ENCODE measurements around the gene LRRC3. TPM values are rescaled to one million over a fixed set of nuclear protein-coding genes. Genes with fewer than 3 reads are reported as not detected.
"Not testable (repeated sequence)": the region's sequence is repeated elsewhere in the genome, so short reads cannot be mapped to it uniquely, and the experiment has no call there.

LRRC3 gene, protein sequence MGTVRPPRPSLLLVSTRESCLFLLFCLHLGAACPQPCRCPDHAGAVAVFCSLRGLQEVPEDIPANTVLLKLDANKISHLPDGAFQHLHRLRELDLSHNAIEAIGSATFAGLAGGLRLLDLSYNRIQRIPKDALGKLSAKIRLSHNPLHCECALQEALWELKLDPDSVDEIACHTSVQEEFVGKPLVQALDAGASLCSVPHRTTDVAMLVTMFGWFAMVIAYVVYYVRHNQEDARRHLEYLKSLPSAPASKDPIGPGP
- 0.06 and 0.17 TPM in 2 replicates for total RNA-seq (2014; rRNA removed; shearing (Covaris generic))

DNA sequence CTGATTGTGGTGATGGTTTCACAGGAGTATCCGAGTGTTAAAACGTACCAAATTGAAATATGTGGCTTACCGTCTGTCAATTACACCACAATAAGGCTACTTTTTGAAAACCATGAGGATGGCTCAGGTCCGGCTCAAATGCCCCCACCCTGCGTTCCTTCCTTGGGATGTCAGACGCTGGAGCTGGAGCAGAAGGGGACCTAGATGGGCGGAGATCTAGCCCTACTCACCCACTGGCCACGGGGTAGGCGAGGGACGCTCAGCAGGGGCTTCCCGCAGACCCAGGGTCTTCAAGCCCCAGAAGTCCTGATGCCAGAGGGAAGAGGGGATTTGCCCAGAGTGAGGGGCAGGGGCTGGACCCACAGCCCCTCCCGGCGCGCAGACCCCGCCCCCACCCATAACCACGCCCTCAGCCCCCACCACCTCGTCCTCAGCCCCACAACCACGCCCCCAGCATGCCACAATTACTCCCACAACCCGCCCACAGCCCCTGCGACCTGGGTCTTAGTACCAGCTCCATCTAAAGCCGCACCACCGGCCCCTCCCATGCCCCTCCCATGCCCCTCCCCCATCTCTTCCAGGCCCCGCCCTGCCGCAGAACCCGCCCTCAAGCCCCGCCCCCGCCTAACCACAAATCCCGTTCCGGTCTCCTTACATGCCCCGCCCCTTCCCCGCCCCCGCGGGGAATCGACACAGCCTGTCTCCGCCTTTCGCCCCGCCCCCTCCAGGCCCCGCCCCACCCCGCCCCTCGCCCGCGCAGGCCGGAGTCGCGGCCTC lies at the start of gene LRRC3:
LRRC3 (plus strand) TSS at position 764 of the 777 bp plus-strand sequence. CDS start 1,135 bp downstream, outside the sequence.
- DNase-seq (ENCODE audit: low read depth): peak; percentile 87

DNA sequence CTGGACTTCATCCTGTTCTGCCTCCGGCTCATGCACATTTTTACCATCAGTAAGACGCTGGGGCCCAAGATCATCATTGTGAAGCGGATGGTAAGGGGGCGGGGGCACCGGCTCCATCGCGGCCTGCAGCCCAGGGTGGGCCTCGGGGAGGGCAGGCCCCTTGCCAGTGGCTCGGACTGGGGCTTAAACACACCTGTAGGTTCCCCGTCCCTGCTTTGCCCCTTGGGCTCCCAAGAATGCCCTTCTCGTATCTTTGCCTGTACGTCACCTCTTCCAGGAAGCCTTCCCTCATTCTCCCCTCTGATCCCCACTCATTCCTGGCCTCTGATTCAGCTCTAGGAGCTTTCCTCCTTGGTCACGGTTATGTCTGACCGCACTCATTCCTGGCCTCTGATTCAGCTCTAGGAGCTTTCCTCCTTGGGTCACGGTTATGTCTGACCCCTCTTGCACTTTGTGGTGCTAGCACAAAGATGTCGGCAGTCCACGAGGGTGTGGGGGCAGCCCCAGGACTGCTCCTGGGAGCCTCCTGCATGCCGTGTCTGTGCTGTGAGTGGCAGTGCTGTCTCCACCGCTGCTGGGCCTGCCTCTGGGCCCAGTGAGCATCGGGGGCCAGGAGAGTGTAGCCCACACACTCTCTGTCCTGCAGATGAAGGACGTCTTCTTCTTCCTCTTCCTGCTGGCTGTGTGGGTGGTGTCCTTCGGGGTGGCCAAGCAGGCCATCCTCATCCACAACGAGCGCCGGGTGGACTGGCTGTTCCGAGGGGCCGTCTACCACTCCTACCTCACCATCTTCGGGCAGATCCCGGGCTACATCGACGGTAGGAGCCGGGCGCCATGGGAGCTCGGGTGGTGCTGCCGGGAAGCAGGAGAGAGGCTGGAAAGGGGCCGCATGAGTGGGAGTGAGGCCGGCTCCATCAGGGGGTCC lies 49.1 kb upstream of the LRRC3 start:
- DNase-seq (ENCODE audit: low read depth): peak; percentile 84

DNA sequence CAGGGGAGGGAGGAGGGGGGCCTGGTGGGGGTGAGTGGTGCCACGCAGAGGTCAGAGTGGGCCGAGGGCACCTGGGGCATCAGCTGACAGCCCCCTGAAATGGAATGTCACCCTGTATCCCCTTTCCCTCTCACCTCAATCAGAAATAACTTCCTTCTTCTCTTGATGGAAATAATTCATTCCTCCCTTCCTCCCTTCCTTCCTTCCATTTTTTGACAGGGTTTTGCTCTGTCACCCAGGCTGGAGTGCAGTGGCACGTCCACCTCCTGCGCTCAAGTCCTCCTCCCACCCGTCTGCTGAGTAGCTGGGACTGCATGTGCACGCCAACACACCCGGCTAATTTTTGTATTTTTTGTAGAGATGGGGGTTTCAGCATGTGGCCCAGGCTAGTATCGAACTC lies 48.4 kb upstream of the LRRC3 start:
- no peak for DNase-seq (ENCODE audit: low read depth)

DNA sequence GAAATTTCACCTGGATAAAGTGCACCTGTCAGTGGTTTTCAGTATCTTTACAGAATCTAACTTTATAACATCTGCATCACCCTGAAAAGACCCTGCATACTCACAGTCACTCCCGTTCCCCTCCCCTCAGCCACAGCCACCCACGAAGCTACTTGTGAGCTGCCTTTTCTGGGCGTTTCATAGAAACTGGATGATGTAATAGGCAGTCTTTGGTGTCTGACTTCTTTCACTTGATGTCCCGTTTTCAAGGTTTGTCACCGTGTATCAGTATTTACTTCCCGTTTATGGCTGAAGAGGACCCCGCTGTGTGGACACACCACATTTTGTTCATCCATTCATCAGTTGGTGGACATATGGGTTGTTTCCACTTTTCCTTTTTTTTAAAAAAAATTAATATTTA lies 47.8 kb upstream of the LRRC3 start:
- DNase-seq (ENCODE audit: low read depth): no peak

DNA sequence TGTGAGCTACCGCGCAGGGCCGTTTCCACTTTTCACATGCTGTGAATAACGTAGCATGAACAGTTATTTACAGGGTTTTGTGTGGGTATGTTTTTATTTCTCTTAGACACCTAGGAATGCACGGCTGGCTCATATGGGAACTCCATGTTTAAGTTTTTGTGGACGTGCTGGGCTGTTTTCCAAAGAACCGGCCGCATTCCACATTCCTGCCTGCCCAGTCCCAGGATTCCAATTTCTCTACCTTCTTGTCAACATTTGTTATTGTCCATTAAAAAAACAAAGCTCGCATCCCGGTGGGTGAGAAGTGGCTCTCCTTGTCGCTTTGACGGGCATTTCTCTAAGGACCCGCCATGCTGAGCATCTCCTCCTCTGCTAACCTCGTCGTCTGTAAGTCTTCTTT lies 47.1 kb upstream of the LRRC3 start:
- no peak for DNase-seq (ENCODE audit: low read depth)

DNA sequence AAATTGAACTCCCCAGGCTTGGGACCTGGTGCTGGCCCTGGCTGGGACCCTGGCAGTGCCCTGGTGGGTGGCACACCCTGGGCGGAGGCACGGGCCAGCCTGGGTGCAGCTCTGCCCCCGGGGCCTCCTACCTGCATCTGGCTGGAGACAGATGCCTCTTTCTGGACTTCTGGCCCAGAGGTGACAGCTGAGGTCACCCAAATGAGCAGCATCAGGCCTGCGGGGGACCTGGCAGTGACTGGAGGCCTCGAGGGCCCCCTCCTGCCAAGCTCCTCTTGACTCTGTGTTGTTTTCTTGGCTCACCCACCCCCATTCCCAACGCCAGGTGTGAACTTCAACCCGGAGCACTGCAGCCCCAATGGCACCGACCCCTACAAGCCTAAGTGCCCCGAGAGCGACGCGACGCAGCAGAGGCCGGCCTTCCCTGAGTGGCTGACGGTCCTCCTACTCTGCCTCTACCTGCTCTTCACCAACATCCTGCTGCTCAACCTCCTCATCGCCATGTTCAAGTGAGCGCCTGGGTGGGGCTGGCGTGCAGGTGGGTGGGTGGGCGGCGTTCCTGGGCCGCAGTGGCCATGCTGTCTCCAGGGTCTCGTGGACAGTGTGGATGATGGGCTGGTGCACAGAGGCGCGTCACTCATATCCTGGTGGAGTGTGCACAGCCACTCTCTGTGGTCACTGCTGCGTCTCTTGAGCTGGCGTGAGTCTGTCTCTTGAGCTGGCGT lies 41.6 kb upstream of the LRRC3 start:
- DNase-seq (ENCODE audit: low read depth): no peak

DNA sequence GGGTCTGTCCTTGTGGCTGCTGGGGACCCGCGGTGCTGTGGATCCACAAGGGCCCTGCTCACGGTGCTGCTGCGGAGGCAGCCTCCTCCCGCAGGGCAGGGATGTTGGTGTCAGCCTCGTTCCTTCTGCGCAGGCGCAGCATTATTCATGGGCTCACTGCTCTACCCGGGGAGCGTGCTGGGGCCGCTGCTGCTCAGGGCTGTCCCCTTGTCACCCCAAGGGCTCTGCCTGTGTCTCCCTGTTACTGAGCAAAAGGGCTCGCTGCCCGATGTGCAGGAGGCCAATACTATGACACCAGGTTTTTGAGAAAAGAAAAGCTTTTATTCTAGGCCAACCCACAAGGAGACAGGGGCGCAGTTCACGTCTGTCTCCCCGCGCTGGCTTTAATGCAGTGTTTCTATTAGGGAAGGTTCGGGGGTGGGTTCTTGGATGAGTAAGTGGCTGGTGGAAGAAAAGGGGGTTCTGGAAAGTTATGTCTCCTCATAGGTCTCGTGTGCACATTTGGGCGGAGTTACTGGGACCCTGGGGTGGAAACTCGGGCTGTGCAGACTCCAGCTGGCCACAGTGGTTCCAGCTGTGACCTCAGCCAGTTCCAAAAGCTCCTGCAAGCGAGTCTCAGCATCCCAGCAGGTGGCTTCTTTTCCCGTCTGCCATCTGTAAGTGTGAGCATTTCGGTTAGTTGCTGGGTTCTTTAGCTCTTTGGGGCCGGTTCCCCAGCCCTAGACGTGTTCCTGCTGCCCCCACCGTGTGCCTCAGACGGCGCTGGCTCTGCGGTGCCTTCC lies 40.8 kb upstream of the LRRC3 start:
- peak; percentile 5 for DNase-seq (ENCODE audit: low read depth)

DNA sequence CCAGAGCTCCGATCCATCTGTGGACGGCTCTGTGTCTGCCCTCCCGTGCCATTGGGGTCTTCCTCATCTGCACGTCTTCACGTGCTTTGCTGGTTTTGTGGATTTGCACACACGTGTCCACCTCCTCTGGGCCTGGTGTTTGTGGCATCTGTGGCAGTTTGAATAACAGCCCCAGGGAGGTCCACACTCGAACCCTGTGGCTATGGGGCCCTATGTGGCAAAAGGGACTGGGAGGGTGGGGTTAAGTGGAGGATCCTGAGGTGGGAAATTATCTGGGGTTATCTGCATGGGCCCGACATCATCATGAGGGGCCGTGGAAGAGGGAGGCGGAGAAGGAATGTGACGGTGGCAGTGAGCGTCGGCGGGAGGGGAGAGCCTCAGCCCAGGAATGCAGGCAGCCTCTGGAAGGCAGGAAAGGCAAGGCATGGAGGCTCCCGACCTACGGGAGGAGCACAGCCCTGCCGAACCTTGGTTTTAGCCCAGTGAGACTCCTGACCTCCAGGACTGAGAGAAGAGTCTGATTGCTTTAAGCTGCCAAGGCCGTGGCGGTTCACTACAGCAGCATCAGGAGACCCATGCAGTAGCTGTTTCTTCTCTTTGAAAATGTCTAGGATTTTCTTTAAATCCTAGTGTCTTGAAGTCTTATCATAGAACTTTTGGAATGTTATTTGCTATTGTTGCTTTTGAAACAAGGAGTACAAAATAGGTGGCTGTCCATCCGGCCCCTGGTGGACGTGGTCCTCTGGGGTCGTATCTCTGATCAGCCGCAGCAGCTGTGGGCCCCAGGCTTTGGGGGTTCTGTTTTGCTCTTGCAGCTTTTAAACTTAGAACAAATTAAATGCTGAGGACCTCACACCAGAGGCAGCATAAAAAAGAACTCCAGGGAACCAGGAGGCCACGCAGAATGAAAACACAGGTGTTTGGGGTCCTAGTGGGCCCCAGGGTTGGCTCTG lies 40.0 kb upstream of the LRRC3 start:
- DNase-seq (ENCODE audit: low read depth): no peak

DNA sequence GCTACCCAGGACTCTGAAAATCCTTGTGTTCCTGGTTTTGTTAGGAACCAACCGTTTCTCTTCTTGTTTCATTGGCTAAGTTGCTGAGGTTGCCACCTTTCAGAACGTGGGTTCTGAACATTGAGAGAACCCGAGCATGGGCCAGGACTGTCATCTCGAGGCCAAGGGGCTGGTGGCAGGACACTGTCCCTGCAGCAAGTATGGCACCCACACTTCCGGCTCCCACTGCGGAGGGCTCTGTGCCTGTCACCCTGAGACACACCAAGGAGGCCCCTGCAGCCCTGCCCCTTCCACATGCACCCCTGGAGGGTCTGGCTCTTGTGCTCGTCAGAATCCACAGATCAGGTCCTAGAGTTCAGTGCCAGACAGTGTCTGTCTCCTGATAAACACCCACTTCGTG lies 39.1 kb upstream of the LRRC3 start:
- no peak for DNase-seq (ENCODE audit: low read depth)

DNA sequence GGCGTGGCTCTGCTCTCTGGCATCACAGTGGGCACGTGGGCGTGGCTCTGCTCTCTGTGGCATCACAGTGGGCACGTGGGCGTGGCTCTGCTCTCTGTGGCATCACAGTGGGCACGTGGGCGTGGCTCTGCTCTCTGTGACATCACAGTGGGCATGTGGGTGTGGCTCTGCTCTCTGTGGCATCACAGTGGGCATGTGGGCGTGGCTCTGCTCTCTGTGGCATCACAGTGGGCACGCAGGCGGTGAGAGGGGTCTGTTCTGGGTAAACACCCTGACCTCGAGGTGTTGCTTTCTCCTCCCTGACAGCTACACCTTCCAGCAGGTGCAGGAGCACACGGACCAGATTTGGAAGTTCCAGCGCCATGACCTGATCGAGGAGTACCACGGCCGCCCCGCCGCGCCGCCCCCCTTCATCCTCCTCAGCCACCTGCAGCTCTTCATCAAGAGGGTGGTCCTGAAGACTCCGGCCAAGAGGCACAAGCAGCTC lies 37.6 kb upstream of the LRRC3 start:
- not testable (repeated sequence) for DNase-seq (ENCODE audit: low read depth)

DNA sequence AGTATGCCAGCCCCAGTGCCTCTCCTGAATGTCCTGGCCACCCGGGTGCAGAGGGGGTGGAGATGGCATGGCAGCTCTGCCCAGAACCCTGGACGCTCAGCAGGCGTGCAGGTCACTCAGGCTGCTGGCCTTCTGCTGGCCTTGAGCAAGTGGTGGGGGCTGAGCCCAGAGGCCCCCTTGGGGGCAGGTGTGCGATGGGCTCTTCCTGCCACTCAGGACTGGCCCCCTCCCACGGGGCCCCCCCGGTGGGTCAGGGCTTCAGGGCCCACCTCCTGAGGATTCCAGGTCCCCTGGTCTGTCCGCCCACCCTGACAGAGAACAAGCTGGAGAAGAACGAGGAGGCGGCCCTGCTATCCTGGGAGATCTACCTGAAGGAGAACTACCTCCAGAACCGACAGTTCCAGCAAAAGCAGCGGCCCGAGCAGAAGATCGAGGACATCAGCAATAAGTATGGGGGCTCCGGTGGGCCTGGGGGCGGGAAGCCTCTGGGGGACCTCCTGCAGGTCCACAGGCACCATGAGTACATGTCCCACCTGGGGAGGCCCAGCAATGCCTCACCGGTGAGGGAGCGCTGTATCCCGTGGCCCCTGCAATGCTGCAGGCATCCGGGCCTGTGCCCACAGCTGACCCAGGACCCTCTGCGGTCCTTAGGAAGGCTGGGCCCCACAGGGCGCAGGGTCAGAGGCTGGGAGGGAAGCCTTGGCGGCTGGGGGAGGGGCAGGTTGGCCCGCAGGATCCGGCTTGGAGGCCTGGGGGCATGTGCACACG lies 37.0 kb upstream of the LRRC3 start:
- no peak for DNase-seq (ENCODE audit: low read depth)

DNA sequence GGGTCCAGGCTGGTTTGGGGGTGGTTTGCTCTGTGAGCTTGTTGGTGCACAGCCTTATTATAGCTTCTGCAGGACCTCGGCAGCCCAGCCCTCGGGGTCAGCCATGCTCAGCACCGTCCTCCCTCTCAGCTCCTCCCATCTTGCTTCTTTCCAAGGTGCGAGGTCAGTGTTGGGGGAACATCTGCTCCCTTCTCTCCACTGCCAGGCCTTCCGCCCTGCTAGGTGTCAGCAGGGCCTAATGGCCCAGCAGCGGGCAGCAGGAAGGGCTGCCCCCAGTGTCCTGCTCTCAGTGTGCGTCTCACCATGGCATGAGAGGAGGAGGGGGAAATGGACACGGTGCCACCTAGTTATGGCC lies 36.5 kb upstream of the LRRC3 start:
- no peak for DNase-seq (ENCODE audit: low read depth)

DNA sequence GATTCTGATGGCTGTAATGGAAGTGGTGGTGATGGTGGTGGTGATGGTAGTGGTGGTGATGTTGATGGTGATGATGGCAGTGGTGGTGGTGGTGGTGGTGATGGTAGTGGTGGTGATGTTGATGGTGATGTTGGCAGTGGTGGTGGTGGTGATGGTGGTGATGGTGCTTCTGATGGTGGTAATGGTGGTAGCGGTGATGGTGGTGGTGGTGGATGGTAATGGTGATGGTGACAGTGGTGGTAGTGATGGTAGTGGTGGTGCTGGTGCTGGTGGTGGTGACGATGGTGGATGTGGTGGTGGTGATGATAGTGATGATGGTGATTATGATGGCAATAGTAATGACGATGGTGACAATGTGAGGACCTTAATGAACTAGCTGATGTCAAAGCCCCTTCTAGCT lies 35.6 kb upstream of the LRRC3 start:
- no peak for DNase-seq (ENCODE audit: low read depth)

DNA sequence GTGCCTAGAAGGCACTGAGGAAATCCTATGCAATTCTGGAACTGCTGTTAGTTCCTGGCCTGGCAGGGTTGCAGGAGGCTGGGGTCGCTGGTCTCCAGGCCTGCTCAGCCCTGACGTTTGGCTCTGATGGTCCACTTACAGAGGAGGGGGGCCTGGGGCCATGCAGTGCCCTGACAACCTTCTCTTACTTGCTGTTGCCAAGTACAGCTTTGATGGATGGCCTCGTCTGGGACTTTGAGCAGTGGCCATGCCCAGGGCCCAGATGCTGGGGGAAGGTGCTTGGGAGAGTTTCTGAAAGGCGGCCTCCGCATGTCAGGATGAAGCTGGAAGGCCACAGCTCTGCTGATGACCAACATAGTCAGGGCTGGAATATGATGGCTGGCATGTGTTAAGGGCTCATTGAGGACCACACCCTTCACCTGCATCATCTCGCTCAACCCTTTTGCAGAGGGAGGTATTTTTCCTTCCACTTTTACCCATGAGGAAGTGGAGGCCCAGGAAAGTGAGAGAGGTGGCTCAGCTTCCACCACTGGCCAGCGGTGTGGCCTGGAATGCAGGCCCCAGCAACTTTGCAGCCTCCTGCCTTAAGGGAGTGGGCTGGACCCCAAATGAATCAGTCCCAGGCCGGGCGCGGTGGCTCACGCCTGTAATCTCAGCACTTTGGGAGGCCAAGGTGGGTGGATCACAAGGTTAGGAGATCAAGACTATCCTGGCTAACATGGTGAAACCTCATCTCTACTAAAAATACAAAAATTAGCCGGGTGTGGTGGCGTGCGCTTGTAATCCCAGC lies 34.7 kb upstream of the LRRC3 start:
- DNase-seq (ENCODE audit: low read depth): no peak

DNA sequence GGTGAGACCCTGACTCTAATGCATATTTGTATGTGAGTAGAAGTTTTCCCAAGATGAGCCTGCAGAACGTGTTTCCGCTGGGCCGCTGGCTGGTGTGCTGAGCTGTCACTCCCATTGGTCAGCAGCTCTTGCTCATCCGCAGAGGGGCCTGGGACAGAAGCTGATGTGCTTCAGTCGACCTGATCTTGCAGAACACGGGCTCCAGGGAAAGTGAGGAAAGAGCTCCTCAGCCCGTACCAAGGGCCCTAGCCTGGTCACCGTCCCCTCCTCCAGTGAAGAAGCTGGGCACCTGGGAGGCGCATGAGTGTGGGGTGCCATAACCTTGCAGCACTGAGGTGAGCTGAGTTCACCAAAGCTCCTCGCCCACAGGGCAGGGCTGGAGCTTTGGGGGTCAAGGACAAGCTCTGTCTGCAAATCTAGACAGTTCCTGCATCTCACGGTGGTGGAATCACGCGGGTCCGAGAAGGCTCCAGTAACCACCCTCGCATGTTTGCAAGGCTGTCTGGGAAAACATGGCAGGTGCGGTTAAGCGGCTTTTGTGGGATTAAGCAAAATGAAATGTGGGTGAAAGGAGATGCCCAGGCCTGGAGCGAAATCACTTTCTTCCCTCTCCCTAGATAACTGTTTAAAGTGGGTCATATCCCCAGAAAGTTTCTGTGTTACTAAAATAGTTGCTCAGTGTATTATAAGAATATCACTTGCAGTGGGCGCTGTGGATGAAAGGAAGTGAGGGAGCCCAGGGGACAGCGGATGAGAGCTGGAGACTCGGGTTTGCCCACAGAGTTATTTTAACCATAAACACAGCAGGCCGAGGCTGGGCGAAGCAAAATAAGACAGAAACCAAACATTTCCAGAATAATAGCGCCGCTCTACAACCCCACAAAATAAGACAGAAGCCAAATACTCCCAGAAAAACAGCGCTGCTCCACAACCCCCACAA lies 33.1 kb upstream of the LRRC3 start:
- DNase-seq (ENCODE audit: low read depth): no peak

DNA sequence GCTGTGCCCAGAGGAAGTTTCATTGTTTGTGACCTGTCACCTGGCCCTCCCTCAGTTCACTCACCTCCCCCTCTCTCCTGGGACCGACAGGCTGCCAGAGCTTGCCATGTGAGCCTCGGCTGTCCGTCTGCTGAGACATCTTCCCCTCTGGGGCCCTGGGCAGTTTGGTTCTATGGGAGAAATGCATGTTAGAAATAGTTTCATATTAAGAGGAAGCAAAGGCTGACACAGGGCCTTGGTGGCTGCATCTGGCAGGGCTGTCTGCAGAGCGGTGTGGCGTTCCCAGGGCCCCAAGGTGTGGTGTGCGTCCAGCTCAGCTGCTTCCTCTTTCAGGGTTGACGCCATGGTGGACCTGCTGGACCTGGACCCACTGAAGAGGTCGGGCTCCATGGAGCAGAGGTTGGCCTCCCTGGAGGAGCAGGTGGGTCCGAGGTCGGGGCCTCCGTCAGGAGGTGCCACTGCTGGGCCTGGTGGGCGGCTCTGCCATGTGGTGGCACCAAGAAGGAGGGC lies 31.9 kb upstream of the LRRC3 start:
- no peak for DNase-seq (ENCODE audit: low read depth)

All from Daoy (cell line).